IMR-90 (cell line): ENCODE results near the gene CPEB2. TPM values are rescaled to one million over a fixed set of nuclear protein-coding genes. Genes with fewer than 3 reads are reported as not detected.

Experiments used
- ATAC-seq: fragments of 200-7000 bp; cut with Tn5 transposase; 2 replicates; pipeline ENCODE4 v1.9.1; 2020; ENCODE audit warnings: low read depth, mild to moderate bottlenecking, moderate library complexity
- BruUV-seq: library from RNA; stranded (reverse); fragments of 400-500 nt; replicated peaks from 2 replicates; lab custom pipeline; 2021; lab: Mats Ljungman, UMichigan
- CTCF ChIA-PET: fragments of 300-600 bp; formaldehyde crosslinking; extraction: SDS; loops from one replicate; lab custom pipeline; 2021; ENCODE audit warnings: antibody characterized with exemption; lab: Yijun Ruan, JAX
- POLR2A ChIA-PET: fragments of 300-600 bp; sonication (Branson Sonifier 250); formaldehyde crosslinking; loops from one replicate; lab custom pipeline; 2022; ENCODE audit warnings: antibody characterized with exemption; ENCODE audit not compliant: unreplicated experiment; lab: Charles Lee
- DNase-seq: peaks from one replicate; pipeline ENCODE4 v3.0.0; 2013
- H2AFZ ChIP-seq: replicated peaks from 2 replicates; pipeline ENCODE3; 2013; ENCODE audit warnings: low read length, mild to moderate bottlenecking; ENCODE audit not compliant: poor library complexity
- H2AK5ac ChIP-seq: 2 replicates; pipeline ENCODE4 v1.6.1; 2013; ENCODE audit warnings: low read depth, low read length, inconsistent platforms
- H2AK9ac ChIP-seq: replicated peaks from 2 replicates; pipeline ENCODE3; 2013; ENCODE audit warnings: mild to moderate bottlenecking, low read depth, low read length, moderate library complexity; ENCODE audit not compliant: poor library complexity
- H2BK120ac ChIP-seq: 2 replicates; pipeline ENCODE4 v1.6.1; 2013; ENCODE audit warnings: low read depth, low read length, inconsistent platforms
- H2BK15ac ChIP-seq: 3 replicates; pipeline ENCODE4 v1.6.1; 2013; ENCODE audit warnings: low read depth, low read length, inconsistent platforms
- H2BK20ac ChIP-seq: 2 replicates; pipeline ENCODE4 v1.6.1; 2013; ENCODE audit warnings: low read depth, mild to moderate bottlenecking, inconsistent platforms, low read length, moderate library complexity
- H2BK5ac ChIP-seq: 2 replicates; pipeline ENCODE4 v1.6.1; 2013; ENCODE audit warnings: mild to moderate bottlenecking, low read depth, low read length, inconsistent platforms; ENCODE audit not compliant: poor library complexity, severe bottlenecking
- H3K14ac ChIP-seq: replicated peaks from 2 replicates; pipeline ENCODE4 v1.6.1; 2013; ENCODE audit warnings: low read depth, low read length, inconsistent platforms
- H3K18ac ChIP-seq: 2 replicates; pipeline ENCODE4 v1.6.1; 2013; ENCODE audit warnings: low read depth, low read length, control low read depth
- H3K23ac ChIP-seq: 2 replicates; pipeline ENCODE4 v1.6.1; 2013; ENCODE audit warnings: low read depth, low read length, inconsistent platforms
- H3K27ac ChIP-seq: 2 replicates; pipeline ENCODE4 v1.5.1; 2013; ENCODE audit warnings: mild to moderate bottlenecking, control low read depth, low read length; ENCODE audit not compliant: insufficient read depth
- H3K27me3 ChIP-seq: 2 replicates; pipeline ENCODE4 v1.6.1; 2013; ENCODE audit warnings: low read length; ENCODE audit not compliant: control insufficient read depth, insufficient read depth
- H3K36me3 ChIP-seq: 2 replicates; pipeline ENCODE4 v1.6.1; 2013; ENCODE audit warnings: low read length, mixed read lengths; ENCODE audit not compliant: control insufficient read depth, insufficient read depth
- H3K4ac ChIP-seq: 2 replicates; pipeline ENCODE4 v1.6.1; 2013; ENCODE audit warnings: low read depth, low read length, inconsistent platforms
- H3K4me1 ChIP-seq: 2 replicates; pipeline ENCODE4 v1.6.1; 2013; ENCODE audit warnings: low read length, mixed read lengths; ENCODE audit not compliant: control insufficient read depth, insufficient read depth
- H3K4me2 ChIP-seq: 2 replicates; pipeline ENCODE4 v1.6.1; 2013; ENCODE audit warnings: low read depth, mild to moderate bottlenecking, control low read depth, low read length, moderate library complexity
- H3K4me3 ChIP-seq: 2 replicates; pipeline ENCODE4 v1.5.1; 2013; ENCODE audit warnings: low read depth, mild to moderate bottlenecking, control low read depth, low read length, moderate library complexity; ENCODE audit not compliant: insufficient read depth
- H3K56ac ChIP-seq: 2 replicates; pipeline ENCODE4 v1.6.1; 2013; ENCODE audit warnings: low read length, inconsistent platforms; ENCODE audit not compliant: insufficient read depth; ENCODE audit errors: extremely low read depth
- H3K79me1 ChIP-seq, 2 experiments: 2 replicates each; pipeline ENCODE4 v1.6.1; 2013; ENCODE audit warnings: low read length in 2 of 2, inconsistent platforms in 1 of 2, low read depth in 1 of 2
- H3K9ac ChIP-seq: 2 replicates; pipeline ENCODE4 v1.6.1; 2013; ENCODE audit warnings: low read depth, low read length, control low read depth
- H3K9me1 ChIP-seq: 2 replicates; pipeline ENCODE4 v1.6.1; 2013; ENCODE audit warnings: low read length, inconsistent platforms; ENCODE audit not compliant: insufficient read depth
- H3K9me3 ChIP-seq: 2 replicates; pipeline ENCODE4 v1.6.1; 2013; ENCODE audit warnings: low read length; ENCODE audit not compliant: control insufficient read depth, insufficient read depth
- H4K20me1 ChIP-seq: 2 replicates; pipeline ENCODE4 v1.6.1; 2013; ENCODE audit warnings: low read length, inconsistent platforms; ENCODE audit not compliant: insufficient read depth
- H4K5ac ChIP-seq: 2 replicates; pipeline ENCODE4 v1.6.1; 2013; ENCODE audit warnings: mild to moderate bottlenecking, low read depth, low read length, control low read depth
- H4K8ac ChIP-seq, 2 experiments: 2 replicates each; pipeline ENCODE4 v1.6.1; 2013; ENCODE audit warnings: low read depth in 2 of 2, low read length in 2 of 2, control low read depth in 1 of 2, inconsistent platforms in 1 of 2
- H4K91ac ChIP-seq: 2 replicates; pipeline ENCODE4 v1.6.1; 2013; ENCODE audit warnings: low read depth, low read length, inconsistent platforms; ENCODE audit not compliant: insufficient read depth
- BHLHE40 ChIP-seq: fragments of 150-350 bp; IDR thresholded peaks from 2 replicates; pipeline ENCODE4 v1.6.1; 2016; ENCODE audit warnings: mild to moderate bottlenecking, low read depth, low read length
- CEBPB ChIP-seq: IDR thresholded peaks from 2 replicates; pipeline ENCODE4 v1.6.1; 2012; ENCODE audit warnings: low read depth, low read length, improper control_type of control experiment
- CHD1 ChIP-seq: IDR thresholded peaks from 2 replicates; pipeline ENCODE4 v1.6.1; 2012; ENCODE audit warnings: low read depth, low read length, improper control_type of control experiment
- CTCF ChIP-seq: conservative IDR thresholded peaks from 2 replicates; pipeline ENCODE4 v1.5.1; 2012; ENCODE audit warnings: mild to moderate bottlenecking, low read depth, low read length, improper control_type of control experiment
- FOS ChIP-seq: fragments of 150-350 bp; IDR thresholded peaks from 2 replicates; pipeline ENCODE4 v1.6.1; 2016; ENCODE audit warnings: low read depth, low read length
- MAFK ChIP-seq: IDR thresholded peaks from 2 replicates; pipeline ENCODE4 v1.6.1; 2012; ENCODE audit warnings: low read depth, low read length, improper control_type of control experiment
- MAZ ChIP-seq: IDR thresholded peaks from 2 replicates; pipeline ENCODE4 v1.6.1; 2012; ENCODE audit warnings: low read depth, mild to moderate bottlenecking, low read length, improper control_type of control experiment, moderate library complexity, borderline replicate concordance
- NFE2L2 ChIP-seq: fragments of 150-350 bp; IDR thresholded peaks from 2 replicates; pipeline ENCODE4 v1.6.1; 2016; ENCODE audit warnings: low read depth, mild to moderate bottlenecking, low read length
- RCOR1 ChIP-seq: IDR thresholded peaks from 2 replicates; pipeline ENCODE4 v1.6.1; 2012; ENCODE audit warnings: mild to moderate bottlenecking, low read length, improper control_type of control experiment; ENCODE audit not compliant: insufficient replicate concordance
- RFX5 ChIP-seq: IDR thresholded peaks from 2 replicates; pipeline ENCODE4 v1.8.0; 2012; ENCODE audit warnings: low read depth, mild to moderate bottlenecking, low read length, moderate library complexity
- SMC3 ChIP-seq: fragments of 150-350 bp; IDR thresholded peaks from 2 replicates; pipeline ENCODE4 v1.6.1; 2016; ENCODE audit warnings: low read depth, mild to moderate bottlenecking, antibody characterized with exemption, low read length, moderate library complexity
- USF2 ChIP-seq: fragments of 150-350 bp; IDR thresholded peaks from 2 replicates; pipeline ENCODE4 v1.6.1; 2017; ENCODE audit warnings: mild to moderate bottlenecking, antibody characterized with exemption, low read length, low read depth
- WGBS, 2 experiments: methylation state at CpG; one replicate each; pipeline versions ENCODE4 v1.1.5 to v1.1.7; 2013; ENCODE audit warnings: missing lambda C conversion rate in 2 of 2; ENCODE audit not compliant: insufficient read length in 1 of 2; ENCODE audit errors: extremely low coverage in 2 of 2; 5-methylcytosine and 5-hydroxymethylcytosine counted together
- dilution Hi-C: fragments of 300-500 bp; cut with HindIII; formaldehyde crosslinking; loops from one replicate; pipeline ENCODE4 v1.14.3; 2018; ENCODE audit warnings: low sequenced_read_pairs; ENCODE audit not compliant: unreplicated experiment
- in situ Hi-C: fragments of 300-500 bp; cut with MboI; formaldehyde crosslinking; loops from 3 replicates; pipeline ENCODE4 v1.14.3; 2019; ENCODE audit warnings: low sequenced_read_pairs, inconsistent platforms, mixed read lengths
- intact Hi-C: fragments of 100-400 bp; cut with micrococcal nuclease; formaldehyde crosslinking; loops from 2 replicates; pipeline ENCODE4 v1.10.0; 2022
- polyA plus RNA-seq, 3 experiments: library from polyadenylated mRNA; depleted of rRNA; stranded (reverse); fragments of >200 nt; gene quantifications; 2 replicates each; pipeline ENCODE4 v1.2.3, GENCODE V29; 2012; ENCODE audit warnings: low replicate concordance in 1 of 3
- total RNA-seq: library from RNA; depleted of rRNA; stranded (reverse); fragments of >200 nt; gene quantifications from 2 replicates; pipeline ENCODE4 v1.2.3, GENCODE V29; 2012

The CPEB2 gene
- total and polyA plus RNA-seq, 2 of the 4 experiments (the other 2 are of a cell fraction): 10.6 to 12.0 TPM

- H3K9ac ChIP-seq: peak overlapping the region; percentile 86
- peak overlapping the region; percentile 32; the same call in 1 of the 2 replicates for H3K56ac ChIP-seq
- no peak overlapping the region for H4K91ac ChIP-seq
- dilution Hi-C loops: no loop called here
- peaks cover 0 to 10% of the 10 kb centered on the region in 2 experiments; a peak in 3 of 4 replicates for H3K79me1 ChIP-seq
- ATAC-seq (no peak), DNase-seq (no peak)
- peaks cover 21% of the 10 kb centered on the region for H4K20me1 ChIP-seq
- no peak overlapping the region for H3K4me2 ChIP-seq
- no peak overlapping the region; the same call in 1 of the 2 replicates for H3K4ac ChIP-seq
- BruUV-seq: no TSS peak
- H3K18ac ChIP-seq: no peak overlapping the region; the same call in 1 of the 2 replicates
- no peak overlapping the region for H2BK15ac ChIP-seq
- no peak overlapping the region for H4K5ac ChIP-seq
- no peak overlapping the region for H3K23ac ChIP-seq
- TF ChIP-seq USF2: no peak
- TF ChIP-seq CEBPB: no peak
- TF ChIP-seq FOS: no peak
- peak; percentile 7; the same call in 1 of the 2 replicates for TF ChIP-seq MAZ
- no peak for TF ChIP-seq BHLHE40
- no peak for TF ChIP-seq CTCF
- TF ChIP-seq RFX5: no peak
- no peak for TF ChIP-seq SMC3
- no peak for TF ChIP-seq MAFK
- TF ChIP-seq CHD1: peak; percentile 64
- TF ChIP-seq NFE2L2: no peak
- no peak for TF ChIP-seq RCOR1
- no peak overlapping the region for H2BK20ac ChIP-seq
- no peaks in the 10 kb centered on the region for H3K9me3 ChIP-seq
- H3K9me1 ChIP-seq: no peaks in the 10 kb centered on the region
- no peak overlapping the region; a peak in 1 of 4 replicates for H4K8ac ChIP-seq
- no peaks in the 10 kb centered on the region for H3K27me3 ChIP-seq
- peak overlapping the region; percentile 78 for H3K27ac ChIP-seq
- H2BK120ac ChIP-seq: no peak overlapping the region; the same call in 1 of the 2 replicates
- H2AK9ac ChIP-seq: peak overlapping the region; percentile 67
- CTCF ChIA-PET: no interaction called here
- H2BK5ac ChIP-seq: peak overlapping the region; percentile 84
- POLR2A ChIA-PET: interaction anchor here (0.6 kb wide), 1 partner anchor 1105 kb away, joined by 3 read pairs; no protein-coding TSS in a partner anchor
- peaks cover 5% of the 10 kb centered on the region; the same call in 1 of the 2 replicates for H3K36me3 ChIP-seq
- 1% methylated on average over 24 of the region's 109 CpGs; no CpG with 5 or more reads in 1 of the 2 experiments for WGBS, 2 experiments
- H3K4me1 ChIP-seq: no peaks in the 10 kb centered on the region
- in situ Hi-C loops: loop anchor here (10.0 to 25.0 kb wide), 4 partner anchors 683 to 1349 kb away; partner anchors contain the start of gene FAM200B
- peak overlapping the region; percentile 69 for H3K4me3 ChIP-seq
- H3K14ac ChIP-seq: no peak overlapping the region
- peak overlapping the region; percentile 83 for H2AFZ ChIP-seq
- H2AK5ac ChIP-seq: no peak overlapping the region
- intact Hi-C loops: loop anchor here (2.0 to 5.0 kb wide), 9 partner anchors 87 to 1377 kb away; partner anchors contain the start of gene BOD1L1
Observed at GRCh38 chr4:15003891-15004738, 1.8 kb downstream of the CPEB2 start.
